Measurements from ENCODE around the gene SLC35B2. TPM values are rescaled to one million over a fixed set of nuclear protein-coding genes. Genes with fewer than 3 reads are reported as not detected.

SLC35B2 gene
- total and polyA plus RNA-seq, 9 of the 15 experiments (the other 6 are each of a cell fraction or from before 2014, with no cell fraction given) = 14.5 to 59.1 (median 47.1) TPM

DNA sequence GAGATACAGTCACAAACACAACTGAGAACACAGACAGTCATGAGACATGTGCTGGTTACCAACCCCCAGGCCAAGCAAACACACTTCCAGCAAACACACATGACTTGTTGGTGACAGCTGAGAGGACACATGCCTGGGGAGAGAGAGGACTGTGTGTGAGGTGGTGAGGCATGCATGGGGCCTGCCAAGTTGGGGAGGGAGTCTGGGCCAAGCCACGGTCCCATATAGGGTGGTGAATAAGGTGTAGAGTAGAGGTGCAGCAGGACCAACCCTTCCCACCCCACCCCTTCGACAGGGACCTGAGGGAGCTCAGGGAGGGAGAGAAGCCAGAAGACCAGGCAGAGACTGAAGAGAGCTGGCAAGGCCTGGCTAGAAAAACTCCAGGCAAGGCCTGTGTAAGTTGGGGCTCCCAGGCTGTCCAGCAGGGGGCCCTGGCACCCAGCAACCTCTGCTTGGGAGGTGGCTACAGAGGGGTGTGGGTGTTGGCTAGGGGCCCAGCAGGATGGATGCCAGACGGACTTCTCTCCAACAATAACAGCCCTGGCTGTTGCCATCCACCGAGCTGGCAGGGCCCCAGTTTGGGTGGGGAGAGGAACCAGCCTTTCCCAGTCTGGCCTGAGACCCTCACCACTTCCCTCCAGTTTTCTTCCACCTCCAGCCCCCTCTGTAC, 35.9 kb downstream of the SLC35B2 start (continued):
- TF ChIP-seq, protein P1, sequence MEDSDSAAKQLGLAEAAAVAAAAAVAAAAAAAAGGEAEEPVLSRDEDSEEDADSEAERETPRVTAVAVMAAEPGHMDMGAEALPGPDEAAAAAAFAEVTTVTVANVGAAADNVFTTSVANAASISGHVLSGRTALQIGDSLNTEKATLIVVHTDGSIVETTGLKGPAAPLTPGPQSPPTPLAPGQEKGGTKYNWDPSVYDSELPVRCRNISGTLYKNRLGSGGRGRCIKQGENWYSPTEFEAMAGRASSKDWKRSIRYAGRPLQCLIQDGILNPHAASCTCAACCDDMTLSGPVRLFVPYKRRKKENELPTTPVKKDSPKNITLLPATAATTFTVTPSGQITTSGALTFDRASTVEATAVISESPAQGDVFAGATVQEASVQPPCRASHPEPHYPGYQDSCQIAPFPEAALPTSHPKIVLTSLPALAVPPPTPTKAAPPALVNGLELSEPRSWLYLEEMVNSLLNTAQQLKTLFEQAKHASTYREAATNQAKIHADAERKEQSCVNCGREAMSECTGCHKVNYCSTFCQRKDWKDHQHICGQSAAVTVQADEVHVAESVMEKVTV (CRISPR knock-in tag; IDR thresholded peaks at IDR 0.05) = no peak
- TF ChIP-seq HNRNPK (IDR thresholded peaks at IDR 0.05; ENCODE audit: low read depth, low read length, poor library complexity, severe bottlenecking) = no peak
- TF ChIP-seq, protein P2, sequence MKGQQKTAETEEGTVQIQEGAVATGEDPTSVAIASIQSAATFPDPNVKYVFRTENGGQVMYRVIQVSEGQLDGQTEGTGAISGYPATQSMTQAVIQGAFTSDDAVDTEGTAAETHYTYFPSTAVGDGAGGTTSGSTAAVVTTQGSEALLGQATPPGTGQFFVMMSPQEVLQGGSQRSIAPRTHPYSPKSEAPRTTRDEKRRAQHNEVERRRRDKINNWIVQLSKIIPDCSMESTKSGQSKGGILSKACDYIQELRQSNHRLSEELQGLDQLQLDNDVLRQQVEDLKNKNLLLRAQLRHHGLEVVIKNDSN (CRISPR knock-in tag; IDR thresholded peaks at IDR 0.05) = peak; percentile 43; the same call in 1 of the 2 replicates
- TF ChIP-seq CHD4 (IDR thresholded peaks at IDR 0.05; ENCODE audit: insufficient read depth, insufficient replicate concordance, low read depth, low read length, poor library complexity, severe bottlenecking) = no peak
- TF ChIP-seq CBX2 (IDR thresholded peaks at IDR 0.05; ENCODE audit: insufficient read depth, low read length, poor library complexity, severe bottlenecking) = no peak
- no peak for TF ChIP-seq ELF4 (CRISPR knock-in tag; IDR thresholded peaks at IDR 0.05)
- no peak for TF ChIP-seq ZBTB8A (IDR thresholded peaks at IDR 0.05; ENCODE audit: partially characterized antibody)
- peak; percentile 88 for TF ChIP-seq FOXJ2 (tag; IDR thresholded peaks at IDR 0.05)
- TF ChIP-seq PYGO2 (tag; IDR thresholded peaks at IDR 0.05) = no peak
- TF ChIP-seq, protein P3, sequence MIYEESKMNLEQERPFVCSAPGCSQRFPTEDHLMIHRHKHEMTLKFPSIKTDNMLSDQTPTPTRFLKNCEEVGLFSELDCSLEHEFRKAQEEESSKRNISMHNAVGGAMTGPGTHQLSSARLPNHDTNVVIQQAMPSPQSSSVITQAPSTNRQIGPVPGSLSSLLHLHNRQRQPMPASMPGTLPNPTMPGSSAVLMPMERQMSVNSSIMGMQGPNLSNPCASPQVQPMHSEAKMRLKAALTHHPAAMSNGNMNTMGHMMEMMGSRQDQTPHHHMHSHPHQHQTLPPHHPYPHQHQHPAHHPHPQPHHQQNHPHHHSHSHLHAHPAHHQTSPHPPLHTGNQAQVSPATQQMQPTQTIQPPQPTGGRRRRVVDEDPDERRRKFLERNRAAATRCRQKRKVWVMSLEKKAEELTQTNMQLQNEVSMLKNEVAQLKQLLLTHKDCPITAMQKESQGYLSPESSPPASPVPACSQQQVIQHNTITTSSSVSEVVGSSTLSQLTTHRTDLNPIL (CRISPR knock-in tag; IDR thresholded peaks at IDR 0.05) = no peak
- TF ChIP-seq MEF2A (IDR thresholded peaks at IDR 0.05; ENCODE audit: control insufficient read depth, low read depth, low read length) = no peak
- no peak for TF ChIP-seq ZNF41 (CRISPR knock-in tag; conservative IDR thresholded peaks at IDR 0.05)
- TF ChIP-seq, protein P4, sequence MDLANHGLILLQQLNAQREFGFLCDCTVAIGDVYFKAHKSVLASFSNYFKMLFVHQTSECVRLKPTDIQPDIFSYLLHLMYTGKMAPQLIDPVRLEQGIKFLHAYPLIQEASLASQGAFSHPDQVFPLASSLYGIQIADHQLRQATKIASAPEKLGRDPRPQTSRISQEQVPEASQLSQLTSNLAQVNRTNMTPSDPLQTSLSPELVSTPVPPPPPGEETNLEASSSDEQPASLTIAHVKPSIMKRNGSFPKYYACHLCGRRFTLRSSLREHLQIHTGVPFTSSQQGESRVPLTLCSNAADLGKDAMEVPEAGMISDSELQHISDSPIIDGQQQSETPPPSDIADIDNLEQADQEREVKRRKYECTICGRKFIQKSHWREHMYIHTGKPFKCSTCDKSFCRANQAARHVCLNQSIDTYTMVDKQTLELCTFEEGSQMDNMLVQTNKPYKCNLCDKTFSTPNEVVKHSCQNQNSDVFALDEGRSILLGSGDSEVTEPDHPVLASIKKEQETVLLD (IDR thresholded peaks at IDR 0.05) = no peak
- TF ChIP-seq NFATC3 (IDR thresholded peaks at IDR 0.05) = no peak
- TF ChIP-seq RB1 (IDR thresholded peaks at IDR 0.05; ENCODE audit: low read depth) = peak; percentile 82
- no peak for TF ChIP-seq ZNF224 (CRISPR knock-in tag; IDR thresholded peaks at IDR 0.05)
- TF ChIP-seq HNRNPUL1 (IDR thresholded peaks at IDR 0.05; ENCODE audit: low read length) = no peak
- no peak for TF ChIP-seq RUNX1 (IDR thresholded peaks at IDR 0.05; ENCODE audit: low read depth)
- no peak for TF ChIP-seq ZNF324 (CRISPR knock-in tag; IDR thresholded peaks at IDR 0.05)
- TF ChIP-seq RBM25 (IDR thresholded peaks at IDR 0.05; ENCODE audit: low read depth, low read length, severe bottlenecking) = no peak
- TF ChIP-seq POLR2H (tag; IDR thresholded peaks at IDR 0.05; ENCODE audit: low read depth) = no peak
- TF ChIP-seq DNMT1 (IDR thresholded peaks at IDR 0.05) = no peak
- TF ChIP-seq ETV6 (IDR thresholded peaks at IDR 0.05; ENCODE audit: borderline replicate concordance in 1 of 2, low read depth in 2 of 2, low read length in 1 of 2) = no peak
- TF ChIP-seq ETV6 (CRISPR knock-in tag; IDR thresholded peaks at IDR 0.05; ENCODE audit: borderline replicate concordance) = no peak
- TF ChIP-seq ZC3H4 (CRISPR knock-in tag; IDR thresholded peaks at IDR 0.05; ENCODE audit: borderline replicate concordance) = no peak

Measured in K562 (cell line).